HG03432 (cell line): ENCODE results near the gene SRBD1.

Source experiments
- ATAC-seq: cut with Tn5 transposase; IDR thresholded peaks from one replicate; pipeline ENCODE4 v1.9.1; 2021; ENCODE audit warnings: mild to moderate bottlenecking, moderate library complexity; ENCODE audit not compliant: unreplicated experiment

Gene SRBD1

GRCh38 chr2:45634223-45634622 lies 23.2 kb upstream of the SRBD1 start:
- no peak for ATAC-seq

- no peak for ATAC-seq
Observed at GRCh38 chr2:45631955-45632354, 20.9 kb upstream of the SRBD1 start.

GRCh38 chr2:45631319-45631718 lies 20.3 kb upstream of the SRBD1 start:
- ATAC-seq, result no peak

- ATAC-seq, result no peak
Observed at GRCh38 chr2:45629971-45630370, 18.9 kb upstream of the SRBD1 start.

GRCh38 chr2:45627911-45628310 lies 16.8 kb upstream of the SRBD1 start:
- no peak for ATAC-seq

GRCh38 chr2:45626387-45627221 lies 15.5 kb upstream of the SRBD1 start:
- ATAC-seq, result no peak

GRCh38 chr2:45625824-45626223 lies 14.8 kb upstream of the SRBD1 start:
- ATAC-seq, result no peak

- no peak for ATAC-seq
Observed at GRCh38 chr2:45623098-45623497, 12.0 kb upstream of the SRBD1 start.

- no peak for ATAC-seq
Observed at GRCh38 chr2:45622336-45623075, 11.4 kb upstream of the SRBD1 start.

GRCh38 chr2:45617496-45617895 lies 6.4 kb upstream of the SRBD1 start:
- ATAC-seq, result no peak

GRCh38 chr2:45616658-45617411 lies 5.8 kb upstream of the SRBD1 start:
- no peak for ATAC-seq

- ATAC-seq, result no peak
Observed at GRCh38 chr2:45614871-45615415, 3.9 kb upstream of the SRBD1 start.

- ATAC-seq, result no peak
Observed at GRCh38 chr2:45614330-45614729, 3.3 kb upstream of the SRBD1 start.

GRCh38 chr2:45612731-45613130 lies 1.7 kb upstream of the SRBD1 start:
- ATAC-seq, result no peak

- no peak for ATAC-seq
Observed at GRCh38 chr2:45612285-45612684, 1.2 kb upstream of the SRBD1 start.

GRCh38 chr2:45610281-45611019 lies 617 bp downstream of the SRBD1 start:
- peak; percentile 53 for ATAC-seq

- no peak for ATAC-seq
Observed at GRCh38 chr2:45607701-45608100, 3.4 kb downstream of the SRBD1 start.

GRCh38 chr2:45606796-45607195 lies 4.3 kb downstream of the SRBD1 start:
- no peak for ATAC-seq

- no peak for ATAC-seq
Observed at GRCh38 chr2:45605116-45605515, 6.0 kb downstream of the SRBD1 start.

GRCh38 chr2:45602624-45603023 lies 8.4 kb downstream of the SRBD1 start:
- no peak for ATAC-seq

- no peak for ATAC-seq
Observed at GRCh38 chr2:45598545-45598944, 12.5 kb downstream of the SRBD1 start.
